MM.1S (cell line): Measurements from ENCODE around the gene USF3.

Source experiments
- DNase-seq: peaks from one replicate; pipeline ENCODE4 v3.0.0-alpha.2; 2015
- H2AFZ ChIP-seq: fragments of 300-600 bp; sonication (generic); 2 replicates; pipeline ENCODE4 v1.6.0; 2016; ENCODE audit warnings: antibody characterized with exemption, low read length
- H3F3A ChIP-seq: fragments of 300-600 bp; sonication (generic); 2 replicates; pipeline ENCODE4 v1.6.1; 2016; ENCODE audit warnings: mild to moderate bottlenecking, antibody characterized with exemption, low read length, moderate library complexity, mixed read lengths; ENCODE audit not compliant: insufficient read depth
- H3K27ac ChIP-seq: fragments of 300-600 bp; sonication (generic); 2 replicates; pipeline ENCODE4 v1.5.1; 2016; ENCODE audit warnings: mild to moderate bottlenecking, low read length
- H3K27me3 ChIP-seq: fragments of 300-600 bp; sonication (generic); replicated peaks from 2 replicates; pipeline ENCODE4 v1.6.0; 2016; ENCODE audit warnings: low read length; ENCODE audit not compliant: insufficient read depth
- H3K36me3 ChIP-seq: fragments of 300-600 bp; sonication (generic); replicated peaks from 2 replicates; pipeline ENCODE4 v1.6.1; 2016; ENCODE audit warnings: mild to moderate bottlenecking, low read length, mixed read lengths; ENCODE audit not compliant: insufficient read depth
- H3K4me1 ChIP-seq: fragments of 300-600 bp; sonication (generic); 2 replicates; pipeline ENCODE4 v1.6.1; 2016; ENCODE audit warnings: low read length, mixed read lengths
- H3K4me2 ChIP-seq: fragments of 300-600 bp; sonication (generic); 2 replicates; pipeline ENCODE4 v1.6.0; 2016; ENCODE audit warnings: low read depth, low read length
- H3K4me3 ChIP-seq: fragments of 300-600 bp; sonication (generic); 2 replicates; pipeline ENCODE4 v1.5.1; 2016; ENCODE audit warnings: low read length, mixed read lengths
- H3K79me2 ChIP-seq: fragments of 300-600 bp; sonication (generic); 2 replicates; pipeline ENCODE4 v1.6.1; 2016; ENCODE audit warnings: mixed run types, low read length, mixed read lengths
- H3K9ac ChIP-seq: fragments of 300-600 bp; sonication (generic); 2 replicates; pipeline ENCODE4 v1.6.1; 2016; ENCODE audit warnings: low read length, mixed read lengths
- H3K9me2 ChIP-seq: fragments of 300-600 bp; sonication (generic); replicated peaks from 2 replicates; pipeline ENCODE4 v1.6.1; 2016; ENCODE audit warnings: mild to moderate bottlenecking, low read length, mixed read lengths; ENCODE audit not compliant: insufficient read depth
- H3K9me3 ChIP-seq: fragments of 300-600 bp; sonication (generic); replicated peaks from 2 replicates; pipeline ENCODE4 v1.6.1; 2016; ENCODE audit warnings: mild to moderate bottlenecking, low read length, mixed read lengths; ENCODE audit not compliant: insufficient read depth
- H4K20me1 ChIP-seq: fragments of 300-600 bp; sonication (generic); 2 replicates; pipeline ENCODE4 v1.6.1; 2016; ENCODE audit warnings: mild to moderate bottlenecking, low read length, moderate library complexity, mixed read lengths; ENCODE audit not compliant: insufficient read depth
- CTCF ChIP-seq: fragments of 300-600 bp; sonication (generic); IDR thresholded peaks from 2 replicates; pipeline ENCODE4 v1.5.1; 2016; ENCODE audit warnings: antibody characterized with exemption, low read length, mixed read lengths
- EZH2 ChIP-seq: fragments of 300-600 bp; sonication (generic); optimal IDR thresholded peaks from 2 replicates; pipeline ENCODE3; 2017; ENCODE audit warnings: low read depth, mild to moderate bottlenecking, antibody characterized with exemption, low read length, mixed read lengths
- EZH2phosphoT487 ChIP-seq: fragments of 300-600 bp; sonication (generic); IDR thresholded peaks from 2 replicates; pipeline ENCODE4 v1.6.1; 2018; ENCODE audit warnings: antibody characterized with exemption, low read length

Gene USF3

GRCh38 chr3:113673593-113673992, 22.8 kb downstream of the USF3 start:
- no peaks in the 10 kb centered on the region for H3K79me2 ChIP-seq
- no peak overlapping the region for H3K9ac ChIP-seq
- no peaks in the 10 kb centered on the region for H3F3A ChIP-seq
- H4K20me1 ChIP-seq: no peaks in the 10 kb centered on the region
- no peaks in the 10 kb centered on the region for H3K9me3 ChIP-seq
- no peak for DNase-seq
- H3K9me2 ChIP-seq: no peaks in the 10 kb centered on the region
- TF ChIP-seq EZH2 (no peak), CTCF (no peak), EZH2phosphoT487 (no peak)
- H3K27ac ChIP-seq: no peak overlapping the region
- no peak overlapping the region for H3K4me2 ChIP-seq
- H3K36me3 ChIP-seq: no peaks in the 10 kb centered on the region
- no peak overlapping the region for H3K4me3 ChIP-seq
- no peak overlapping the region for H2AFZ ChIP-seq
- no peaks in the 10 kb centered on the region for H3K4me1 ChIP-seq
- no peaks in the 10 kb centered on the region for H3K27me3 ChIP-seq

- no peaks in the 10 kb centered on the region for H3F3A ChIP-seq
- H2AFZ ChIP-seq: no peak overlapping the region
- no peak overlapping the region for H3K9ac ChIP-seq
- H3K36me3 ChIP-seq: no peaks in the 10 kb centered on the region
- H3K4me2 ChIP-seq: no peak overlapping the region
- H3K9me2 ChIP-seq: no peaks in the 10 kb centered on the region
- no peak overlapping the region for H3K4me3 ChIP-seq
- no peak for TF ChIP-seq EZH2phosphoT487
- TF ChIP-seq CTCF: no peak
- no peaks in the 10 kb centered on the region for H3K9me3 ChIP-seq
- H3K27ac ChIP-seq: no peak overlapping the region
- H3K79me2 ChIP-seq: no peaks in the 10 kb centered on the region
- no peaks in the 10 kb centered on the region for H4K20me1 ChIP-seq
- H3K4me1 ChIP-seq: no peaks in the 10 kb centered on the region
- H3K27me3 ChIP-seq: no peaks in the 10 kb centered on the region
- DNase-seq: no peak
These were observed 28.4 kb downstream of the USF3 start for GRCh38 chr3:113668015-113668414.

- no peak for DNase-seq
- H3K27ac ChIP-seq: no peak overlapping the region
- no peaks in the 10 kb centered on the region for H3K79me2 ChIP-seq
- no peaks in the 10 kb centered on the region for H3K27me3 ChIP-seq
- H3K4me1 ChIP-seq: no peaks in the 10 kb centered on the region
- H2AFZ ChIP-seq: no peak overlapping the region
- H3K9me3 ChIP-seq: no peaks in the 10 kb centered on the region
- no peaks in the 10 kb centered on the region for H3K9me2 ChIP-seq
- H3K9ac ChIP-seq: no peak overlapping the region
- H3K4me2 ChIP-seq: no peak overlapping the region
- no peak overlapping the region for H3K4me3 ChIP-seq
- no peaks in the 10 kb centered on the region for H4K20me1 ChIP-seq
- no peaks in the 10 kb centered on the region for H3K36me3 ChIP-seq
- no peaks in the 10 kb centered on the region for H3F3A ChIP-seq
- no peak for TF ChIP-seq EZH2phosphoT487
- no peak for TF ChIP-seq EZH2
These were observed 31.8 kb downstream of the USF3 start for GRCh38 chr3:113664523-113665094.

- Histone ChIP-seq H4K20me1 (no peaks in the 10 kb centered on the region), H3K36me3 (no peaks in the 10 kb centered on the region), H3K4me2 (no peak overlapping the region), H3K27ac (no peak overlapping the region), H3K27me3 (no peaks in the 10 kb centered on the region), H3K9me2 (no peaks in the 10 kb centered on the region), H3F3A (no peaks in the 10 kb centered on the region), H3K9ac (no peak overlapping the region), H3K4me1 (no peaks in the 10 kb centered on the region), H3K9me3 (no peaks in the 10 kb centered on the region), H3K4me3 (no peak overlapping the region), H2AFZ (no peak overlapping the region), H3K79me2 (no peaks in the 10 kb centered on the region)
- no peak for DNase-seq
- TF ChIP-seq EZH2: no peak
- no peak for TF ChIP-seq CTCF
- TF ChIP-seq EZH2phosphoT487: no peak
These were observed 32.7 kb downstream of the USF3 start for GRCh38 chr3:113663761-113664160.
